Measurements from ENCODE around the gene MORN5. TPM values are rescaled to one million over a fixed set of nuclear protein-coding genes. Genes with fewer than 3 reads are reported as not detected.
A peak's percentile ranks its signal among the peaks of the same experiment; 100 is the strongest.

MORN5 gene
- total RNA-seq, 1 donor: 0.36 TPM

GRCh38 chr9:122223435-122223834 is 63.7 kb downstream of the MORN5 start:
- no peak for TF ChIP-seq CTCF (IDR thresholded peaks at IDR 0.05; ENCODE audit: extremely low read depth, low read depth, low read length)
- no peak overlapping the region for H2AFZ ChIP-seq (ENCODE audit: low read length)
- no peaks in the 10 kb centered on the region for H4K20me1 ChIP-seq (ENCODE audit: insufficient read depth, low read length)
- no peaks in the 10 kb centered on the region for H3K9me3 ChIP-seq (ENCODE audit: low read depth, low read length)
- peak; percentile 62 for DNase-seq (ENCODE audit: insufficient read length, low spot score, missing footprints)
- H3K4me1 ChIP-seq (ENCODE audit: insufficient read depth, low read length): peaks cover 8% of the 10 kb centered on the region
- H3K79me2 ChIP-seq (ENCODE audit: insufficient read depth, low read length): no peaks in the 10 kb centered on the region
- no peak overlapping the region for H3K27ac ChIP-seq (ENCODE audit: low read depth, low read length)
- H3K4me2 ChIP-seq (ENCODE audit: insufficient read depth, low read length): no peak overlapping the region
- H3K4me3 ChIP-seq (ENCODE audit: insufficient read depth, low read length): no peak overlapping the region
- no peaks in the 10 kb centered on the region for H3K36me3 ChIP-seq (ENCODE audit: insufficient read depth, low read length)
- H3K27me3 ChIP-seq (ENCODE audit: insufficient read depth, low read length): peaks cover 91% of the 10 kb centered on the region

GRCh38 chr9:122225312-122226141 is 65.8 kb downstream of the MORN5 start:
- no peak for TF ChIP-seq CTCF (IDR thresholded peaks at IDR 0.05; ENCODE audit: extremely low read depth, low read depth, low read length)
- Histone ChIP-seq H3K4me2 (ENCODE audit: insufficient read depth, low read length) (no peak overlapping the region), H3K27me3 (ENCODE audit: insufficient read depth, low read length) (peaks cover 91% of the 10 kb centered on the region), H4K20me1 (ENCODE audit: insufficient read depth, low read length) (no peaks in the 10 kb centered on the region), H3K4me1 (ENCODE audit: insufficient read depth, low read length) (no peaks in the 10 kb centered on the region), H2AFZ (ENCODE audit: low read length) (no peak overlapping the region), H3K27ac (ENCODE audit: low read depth, low read length) (no peak overlapping the region), H3K9me3 (ENCODE audit: low read depth, low read length) (no peaks in the 10 kb centered on the region), H3K79me2 (ENCODE audit: insufficient read depth, low read length) (no peaks in the 10 kb centered on the region), H3K36me3 (ENCODE audit: insufficient read depth, low read length) (no peaks in the 10 kb centered on the region), H3K4me3 (ENCODE audit: insufficient read depth, low read length) (no peak overlapping the region)
- peak; percentile 68 for DNase-seq (ENCODE audit: insufficient read length, low spot score, missing footprints)

- Histone ChIP-seq H3K79me2 (ENCODE audit: insufficient read depth, low read length) (no peaks in the 10 kb centered on the region), H3K36me3 (ENCODE audit: insufficient read depth, low read length) (no peaks in the 10 kb centered on the region), H4K20me1 (ENCODE audit: insufficient read depth, low read length) (no peaks in the 10 kb centered on the region), H3K27ac (ENCODE audit: low read depth, low read length) (no peak overlapping the region), H3K9me3 (ENCODE audit: low read depth, low read length) (no peaks in the 10 kb centered on the region), H3K4me3 (ENCODE audit: insufficient read depth, low read length) (no peak overlapping the region), H3K4me1 (ENCODE audit: insufficient read depth, low read length) (no peaks in the 10 kb centered on the region), H3K27me3 (ENCODE audit: insufficient read depth, low read length) (peaks cover 91% of the 10 kb centered on the region), H3K4me2 (ENCODE audit: insufficient read depth, low read length) (no peak overlapping the region), H2AFZ (ENCODE audit: low read length) (no peak overlapping the region)
- peak; percentile 90 for DNase-seq (ENCODE audit: insufficient read length, low spot score, missing footprints)
- no peak for TF ChIP-seq CTCF (IDR thresholded peaks at IDR 0.05; ENCODE audit: extremely low read depth, low read depth, low read length)
Observed at GRCh38 chr9:122226142-122226757, 66.5 kb downstream of the MORN5 start.
